GM19023 (cell line): ENCODE data around the gene MRPS35.

Source experiments
- ATAC-seq: cut with Tn5 transposase; IDR thresholded peaks from one replicate; pipeline ENCODE4 v1.9.1; 2021; ENCODE audit warnings: mild to moderate bottlenecking, moderate library complexity; ENCODE audit not compliant: unreplicated experiment

The MRPS35 gene

GRCh38 chr12:27710592-27711316 is at the start of gene MRPS35:
TSS of gene MRPS35 (plus strand) at chr12:27710832. CDS start at chr12:27710844, 12 bp downstream.
- ATAC-seq, result peak; percentile 96

GRCh38 chr12:27665704-27666103 is 44.9 kb upstream of the MRPS35 start:
- no peak for ATAC-seq

- no peak for ATAC-seq
Measured at GRCh38 chr12:27666510-27666909, 44.1 kb upstream of the MRPS35 start.

- no peak for ATAC-seq
Measured at GRCh38 chr12:27667540-27667939, 43.1 kb upstream of the MRPS35 start.

- no peak for ATAC-seq
Measured at GRCh38 chr12:27672051-27672450, 38.6 kb upstream of the MRPS35 start.

GRCh38 chr12:27672643-27673042 is 38.0 kb upstream of the MRPS35 start:
- no peak for ATAC-seq

- no peak for ATAC-seq
Measured at GRCh38 chr12:27673101-27673718, 37.4 kb upstream of the MRPS35 start.

GRCh38 chr12:27674989-27675388 is 35.6 kb upstream of the MRPS35 start:
- ATAC-seq, result no peak

GRCh38 chr12:27680619-27681018 is 30.0 kb upstream of the MRPS35 start:
- ATAC-seq, result no peak

GRCh38 chr12:27682534-27682933 is 28.1 kb upstream of the MRPS35 start:
- no peak for ATAC-seq

- no peak for ATAC-seq
Measured at GRCh38 chr12:27685274-27685673, 25.4 kb upstream of the MRPS35 start.

GRCh38 chr12:27686147-27686546 is 24.5 kb upstream of the MRPS35 start:
- ATAC-seq, result no peak

GRCh38 chr12:27688671-27689070 is 22.0 kb upstream of the MRPS35 start:
- no peak for ATAC-seq

GRCh38 chr12:27689558-27690180 is 21.0 kb upstream of the MRPS35 start:
- ATAC-seq, result no peak

GRCh38 chr12:27693403-27693802 is 17.2 kb upstream of the MRPS35 start:
- no peak for ATAC-seq

- no peak for ATAC-seq
Measured at GRCh38 chr12:27695556-27696292, 14.9 kb upstream of the MRPS35 start.

- ATAC-seq, result no peak
Measured at GRCh38 chr12:27696293-27696652, 14.4 kb upstream of the MRPS35 start, which contains the start of gene REP15. TSS of gene REP15 (plus strand) at chr12:27696447. CDS start at chr12:27696563, 116 bp downstream.

GRCh38 chr12:27696864-27697564 is 13.6 kb upstream of the MRPS35 start:
- no peak for ATAC-seq

GRCh38 chr12:27703720-27704452 is 6.7 kb upstream of the MRPS35 start:
- peak; percentile 83 for ATAC-seq

- no peak for ATAC-seq
Measured at GRCh38 chr12:27705263-27705662, 5.4 kb upstream of the MRPS35 start.
